Breast epithelium (tissue), 4 donors: ENCODE measurements around the gene DLX4. TPM values are rescaled to one million over a fixed set of nuclear protein-coding genes. Genes with fewer than 3 reads are reported as not detected.
A peak's percentile ranks its signal among the peaks of the same experiment; 100 is the strongest.

ENCODE experiments used
- DNase-seq, 2 donors: peaks; one replicate each; pipeline ENCODE4 v3.0.0-alpha.2; 2019; ENCODE audit warnings: low spot score in 2 of 2
- H3K27ac ChIP-seq, 2 donors: fragments of 200-600 bp; sonication (generic) in 1 of 2; one replicate each; pipeline ENCODE4 v1.5.1; 2016 to 2019; ENCODE audit warnings: mild to moderate bottlenecking in 1 of 2
- H3K27me3 ChIP-seq, 2 donors: fragments of 200-600 bp; sonication (generic) in 1 of 2; one replicate each; pipeline versions ENCODE4 v1.5.1 to v1.6.0; 2017 to 2019; ENCODE audit warnings: control low read depth in 1 of 2, mild to moderate bottlenecking in 1 of 2
- H3K36me3 ChIP-seq: fragments of 200-600 bp; one replicate; pipeline ENCODE4 v1.5.1; 2019
- H3K4me1 ChIP-seq, 2 donors: fragments of 200-600 bp; sonication (generic); one replicate each; pipeline ENCODE4 v1.5.1; 2016 to 2019; ENCODE audit warnings: control low read depth in 1 of 2
- H3K4me3 ChIP-seq, 3 donors: fragments of 200-600 bp; sonication (generic); 1 replicate in 2 of 3; 2 replicates in 1 of 3; pipeline ENCODE4 v1.5.1; 2016 to 2019; ENCODE audit warnings: mild to moderate bottlenecking in 3 of 3, moderate library complexity in 2 of 3
- H3K9me3 ChIP-seq, 2 donors: fragments of 200-600 bp; sonication (generic) in 1 of 2; one replicate each; pipeline ENCODE4 v1.5.1; 2016 to 2019; ENCODE audit warnings: control low read depth in 1 of 2
- POLR2A ChIP-seq: fragments of 450-650 bp; IDR thresholded peaks from one replicate; pipeline ENCODE4 v1.6.1; 2016; ENCODE audit warnings: antibody characterized with exemption, mild to moderate bottlenecking, moderate library complexity
- POLR2AphosphoS5 ChIP-seq, 3 donors: sonication (generic); formaldehyde crosslinking; IDR thresholded peaks; one replicate each; pipeline ENCODE4 v1.6.1; 2017; ENCODE audit warnings: antibody characterized with exemption in 3 of 3
- intact Hi-C: fragments of 100-400 bp; cut with DNase I; formaldehyde crosslinking; loops from one replicate; pipeline ENCODE4 v1.15.1; 2023; ENCODE audit warnings: low total_unique reads
- total RNA-seq, 3 donors: library from RNA; depleted of rRNA; stranded (reverse); fragments of >200 nt; gene quantifications; one replicate each; pipeline ENCODE4 v1.1.0, GENCODE V29; 2016
- TF ChIP-seq, protein P1 (sequence below), 3 donors: fragments of 450-650 bp; IDR thresholded peaks; one replicate each; pipeline ENCODE4 v1.5.1; 2016 to 2017; ENCODE audit warnings: antibody characterized with exemption in 3 of 3, mild to moderate bottlenecking in 3 of 3, moderate library complexity in 3 of 3

Gene DLX4
- total RNA-seq, 3 donors from 2014 or later, result 0.44 TPM; not detected in 2

DNA sequence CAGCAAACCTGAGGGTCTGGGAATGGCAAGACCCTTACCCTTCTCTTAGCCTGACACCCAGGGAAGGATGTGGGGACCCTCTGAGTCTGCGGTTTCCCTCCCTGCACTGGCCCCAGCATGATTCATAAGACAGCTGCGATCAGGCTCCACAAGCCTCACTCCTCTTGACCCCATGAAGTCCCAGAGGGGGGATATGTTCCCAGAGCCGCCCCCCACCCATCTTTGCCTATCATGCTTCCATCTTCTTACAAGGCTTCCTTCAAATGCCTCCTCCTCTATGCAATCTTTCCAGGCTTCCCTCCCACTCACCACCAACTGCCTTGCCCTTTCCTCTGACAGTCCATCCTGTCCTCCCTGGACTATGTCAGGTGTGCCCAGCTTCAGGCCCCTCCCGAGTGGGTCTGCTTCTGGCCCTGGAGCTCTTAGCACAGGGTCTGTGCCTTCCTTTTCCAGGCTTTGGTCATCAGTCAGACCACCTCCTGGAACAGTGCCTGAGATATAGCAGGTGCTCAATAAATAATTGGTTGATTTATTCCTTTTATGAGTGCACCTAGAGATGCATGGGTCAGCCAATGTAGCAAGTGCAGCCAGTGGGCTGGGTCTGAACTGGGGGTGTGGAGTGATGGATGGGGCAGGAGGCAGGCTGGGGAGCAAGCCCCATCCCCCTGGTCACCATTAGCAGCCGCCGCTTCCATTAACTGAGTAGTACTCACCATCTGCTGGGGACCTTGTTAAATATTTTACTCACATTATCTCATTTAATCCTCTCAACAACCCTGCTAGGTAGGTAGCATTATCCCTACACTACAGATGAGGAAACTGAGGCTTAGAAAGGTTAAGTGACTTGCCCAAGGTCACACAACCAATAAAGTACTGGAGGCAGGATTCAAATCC, 17.7 kb downstream of the DLX4 start:
- Histone ChIP-seq H3K4me3 (no peak overlapping the region), H3K27ac (no peak overlapping the region), H3K4me1 (no peaks in the 10 kb centered on the region), H3K36me3 (no peaks in the 10 kb centered on the region), H3K27me3 (peaks cover 0 to 15% of the 10 kb centered on the region in 2 donors), H3K9me3 (no peaks in the 10 kb centered on the region)
- TF ChIP-seq POLR2AphosphoS5 (IDR thresholded peaks at IDR 0.05) (no peak), POLR2A (no peak)
- TF ChIP-seq, protein P1, sequence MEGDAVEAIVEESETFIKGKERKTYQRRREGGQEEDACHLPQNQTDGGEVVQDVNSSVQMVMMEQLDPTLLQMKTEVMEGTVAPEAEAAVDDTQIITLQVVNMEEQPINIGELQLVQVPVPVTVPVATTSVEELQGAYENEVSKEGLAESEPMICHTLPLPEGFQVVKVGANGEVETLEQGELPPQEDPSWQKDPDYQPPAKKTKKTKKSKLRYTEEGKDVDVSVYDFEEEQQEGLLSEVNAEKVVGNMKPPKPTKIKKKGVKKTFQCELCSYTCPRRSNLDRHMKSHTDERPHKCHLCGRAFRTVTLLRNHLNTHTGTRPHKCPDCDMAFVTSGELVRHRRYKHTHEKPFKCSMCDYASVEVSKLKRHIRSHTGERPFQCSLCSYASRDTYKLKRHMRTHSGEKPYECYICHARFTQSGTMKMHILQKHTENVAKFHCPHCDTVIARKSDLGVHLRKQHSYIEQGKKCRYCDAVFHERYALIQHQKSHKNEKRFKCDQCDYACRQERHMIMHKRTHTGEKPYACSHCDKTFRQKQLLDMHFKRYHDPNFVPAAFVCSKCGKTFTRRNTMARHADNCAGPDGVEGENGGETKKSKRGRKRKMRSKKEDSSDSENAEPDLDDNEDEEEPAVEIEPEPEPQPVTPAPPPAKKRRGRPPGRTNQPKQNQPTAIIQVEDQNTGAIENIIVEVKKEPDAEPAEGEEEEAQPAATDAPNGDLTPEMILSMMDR (IDR thresholded peaks at IDR 0.05), result no peak
- DNase-seq, result peak in 1 of 2 donors; percentile 31
- intact Hi-C loops, result no loop called here

DNA sequence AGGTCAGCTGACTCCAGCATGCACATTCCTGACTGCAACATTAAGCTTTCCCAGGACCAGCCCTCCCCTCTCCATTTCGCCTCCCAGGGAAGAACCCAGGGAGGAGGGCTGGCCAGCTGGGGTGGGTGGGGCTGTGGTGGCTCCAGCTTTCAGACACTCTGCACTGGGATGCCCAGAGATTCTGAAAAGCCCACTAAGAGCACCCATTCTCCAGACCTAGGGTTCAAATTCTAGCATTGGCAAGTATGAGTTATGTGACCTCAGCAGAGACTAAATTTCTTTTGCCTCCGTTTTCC, 18.2 kb downstream of the DLX4 start:
- Histone ChIP-seq H3K36me3 (no peaks in the 10 kb centered on the region), H3K4me1 (no peaks in the 10 kb centered on the region), H3K27me3 (peaks cover 0 to 15% of the 10 kb centered on the region in 2 donors), H3K4me3 (no peak overlapping the region), H3K27ac (no peak overlapping the region), H3K9me3 (no peaks in the 10 kb centered on the region)
- no peak for DNase-seq
- TF ChIP-seq POLR2AphosphoS5 (IDR thresholded peaks at IDR 0.05), result no peak
- TF ChIP-seq, protein P1 (IDR thresholded peaks at IDR 0.05), result no peak
- no peak for TF ChIP-seq POLR2A
- intact Hi-C loops, result no loop called here

DNA sequence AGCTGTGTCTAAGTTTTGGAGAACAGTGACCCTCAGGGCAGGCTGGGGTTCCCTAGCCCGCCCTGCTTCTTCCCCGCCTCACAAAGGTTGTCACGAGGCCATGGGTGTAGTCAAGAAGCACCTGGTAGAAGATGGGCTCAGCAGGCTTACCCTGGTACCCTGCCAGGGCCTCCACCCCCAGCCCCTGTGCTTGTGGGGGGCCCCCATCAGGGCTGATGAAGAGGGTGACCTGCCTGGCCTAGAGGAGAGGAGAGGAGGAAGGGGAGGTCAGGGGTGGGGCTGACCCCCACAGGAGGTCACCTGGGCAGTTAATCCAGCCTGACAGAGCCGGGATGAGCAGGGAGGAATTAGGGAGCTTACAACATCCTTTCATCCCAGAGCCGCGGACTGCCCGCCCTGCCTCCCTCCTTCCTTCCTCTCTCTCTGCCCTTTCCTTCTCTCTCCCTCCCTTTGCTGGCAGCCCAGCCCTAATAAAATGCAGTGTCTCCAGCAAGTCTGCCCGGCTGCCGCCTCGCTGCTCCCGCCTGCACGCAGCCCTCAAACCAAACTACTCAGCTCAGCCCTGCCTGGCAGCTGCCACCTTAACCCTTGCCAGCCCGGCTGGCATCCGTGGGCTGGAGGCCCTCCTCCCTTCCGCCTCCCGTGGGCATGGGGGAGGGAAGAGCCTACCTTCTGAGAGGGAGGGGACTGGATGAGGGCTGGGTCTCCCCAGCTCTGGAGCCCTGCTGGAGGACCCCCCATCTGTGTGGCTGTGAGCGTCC, 18.9 kb downstream of the DLX4 start:
- intact Hi-C loops, result no loop called here
- Histone ChIP-seq H3K36me3 (no peaks in the 10 kb centered on the region), H3K4me1 (no peaks in the 10 kb centered on the region), H3K27me3 (peaks cover 0 to 15% of the 10 kb centered on the region in 2 donors), H3K4me3 (no peak overlapping the region), H3K27ac (no peak overlapping the region), H3K9me3 (no peaks in the 10 kb centered on the region)
- TF ChIP-seq, protein P1 (IDR thresholded peaks at IDR 0.05), result no peak
- no peak for TF ChIP-seq POLR2A
- no peak for TF ChIP-seq POLR2AphosphoS5 (IDR thresholded peaks at IDR 0.05)
- peak in 1 of 2 donors; percentile 31 for DNase-seq

DNA sequence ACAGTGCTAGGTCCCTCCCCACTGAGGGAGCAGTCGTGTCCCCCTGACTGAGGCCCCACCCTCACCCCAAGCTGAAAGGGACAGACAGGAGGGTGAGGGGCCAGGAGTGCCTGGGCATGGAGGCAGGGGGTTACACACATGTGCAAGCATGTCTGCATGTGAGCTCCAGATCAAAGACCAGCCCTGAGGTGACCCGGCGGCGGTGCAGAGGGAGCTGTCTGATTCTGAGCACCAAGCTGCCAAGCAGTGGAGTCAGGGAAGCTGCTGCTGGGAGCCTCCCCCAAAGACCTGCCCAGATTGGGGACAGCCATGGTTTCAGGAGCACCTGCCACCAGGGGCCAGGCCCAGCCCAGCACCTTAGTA, 20.5 kb downstream of the DLX4 start:
- TF ChIP-seq POLR2A, result no peak
- TF ChIP-seq, protein P1 (IDR thresholded peaks at IDR 0.05), result no peak
- TF ChIP-seq POLR2AphosphoS5 (IDR thresholded peaks at IDR 0.05), result no peak
- no peaks in the 10 kb centered on the region for H3K4me1 ChIP-seq
- intact Hi-C loops, result no loop called here
- no peak overlapping the region for H3K4me3 ChIP-seq
- no peak for DNase-seq
- no peaks in the 10 kb centered on the region for H3K36me3 ChIP-seq
- H3K9me3 ChIP-seq, result no peaks in the 10 kb centered on the region
- no peak overlapping the region for H3K27ac ChIP-seq
- H3K27me3 ChIP-seq, result peaks cover 0 to 17% of the 10 kb centered on the region in 2 donors

DNA sequence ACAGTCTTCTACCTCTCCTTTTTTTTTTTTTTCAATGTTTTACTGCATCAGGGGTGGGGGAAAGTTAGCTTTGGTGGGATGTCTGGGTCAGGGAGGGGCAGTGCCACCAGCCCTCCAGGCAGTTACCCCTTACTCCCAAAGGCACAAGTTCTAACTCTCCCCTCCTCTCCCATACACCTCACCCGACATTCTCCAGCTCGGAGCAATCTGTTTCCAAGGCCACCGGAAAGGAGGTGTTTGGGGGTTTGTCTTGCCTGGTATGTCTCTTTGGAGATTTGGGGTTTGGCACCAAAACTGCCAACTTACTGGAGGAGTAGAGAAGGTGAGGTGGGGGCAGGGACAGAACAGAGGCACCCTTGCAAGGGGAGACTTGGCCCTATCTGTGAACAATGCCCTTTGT, 21.3 kb downstream of the DLX4 start:
- no peak for DNase-seq
- Histone ChIP-seq H3K9me3 (no peaks in the 10 kb centered on the region), H3K36me3 (no peaks in the 10 kb centered on the region), H3K27ac (no peak overlapping the region), H3K27me3 (peaks cover 0 to 20% of the 10 kb centered on the region in 2 donors), H3K4me3 (no peak overlapping the region), H3K4me1 (no peaks in the 10 kb centered on the region)
- intact Hi-C loops, result loop anchor here (10.0 kb wide), 1 partner anchor 436 kb away; no protein-coding TSS in a partner anchor
- TF ChIP-seq POLR2AphosphoS5 (IDR thresholded peaks at IDR 0.05) (no peak), POLR2A (no peak)
- TF ChIP-seq, protein P1 (IDR thresholded peaks at IDR 0.05), result no peak
